HCT116 (cell line): ENCODE data around the gene DDHD1.

Experiments used
- EZH2 ChIP-seq: fragments of 200-600 bp; sonication (generic); IDR thresholded peaks from 2 replicates; pipeline ENCODE4 v1.6.1; 2017; ENCODE audit warnings: antibody characterized with exemption, mixed run types
- POLR2A ChIP-seq: IDR thresholded peaks from 2 replicates; pipeline ENCODE4 v1.7.0; 2011; ENCODE audit warnings: borderline replicate concordance; ENCODE audit not compliant: insufficient read depth, insufficient read length; ENCODE audit errors: extremely low read depth
- POLR2AphosphoS5 ChIP-seq: IDR thresholded peaks from 2 replicates; pipeline ENCODE4 v1.6.1; 2011; ENCODE audit warnings: mild to moderate bottlenecking, low read depth, low read length, moderate library complexity
- TF ChIP-seq, protein P1 (sequence below): IDR thresholded peaks from 2 replicates; pipeline ENCODE4 v1.6.1; 2011; ENCODE audit warnings: mild to moderate bottlenecking, low read length, moderate library complexity; ENCODE audit not compliant: insufficient replicate concordance; ENCODE audit errors: extremely low read depth
- TF ChIP-seq, protein P2 (sequence below), 3 experiments: fragments of 200-600 bp in 1 of 3; sonication (generic) in 1 of 3; IDR thresholded peaks in 2 of 3; conservative IDR thresholded peaks in 1 of 3; 2 replicates each; pipeline ENCODE4 v1.5.1; 2012 to 2017; ENCODE audit warnings: low read depth in 2 of 3, low read length in 2 of 3, antibody characterized with exemption in 1 of 3, borderline replicate concordance in 1 of 3, control low read depth in 1 of 3, mild to moderate bottlenecking in 1 of 3, mixed read lengths in 1 of 3, mixed run types in 1 of 3, moderate library complexity in 1 of 3; ENCODE audit not compliant: insufficient read depth in 1 of 3

DNA sequence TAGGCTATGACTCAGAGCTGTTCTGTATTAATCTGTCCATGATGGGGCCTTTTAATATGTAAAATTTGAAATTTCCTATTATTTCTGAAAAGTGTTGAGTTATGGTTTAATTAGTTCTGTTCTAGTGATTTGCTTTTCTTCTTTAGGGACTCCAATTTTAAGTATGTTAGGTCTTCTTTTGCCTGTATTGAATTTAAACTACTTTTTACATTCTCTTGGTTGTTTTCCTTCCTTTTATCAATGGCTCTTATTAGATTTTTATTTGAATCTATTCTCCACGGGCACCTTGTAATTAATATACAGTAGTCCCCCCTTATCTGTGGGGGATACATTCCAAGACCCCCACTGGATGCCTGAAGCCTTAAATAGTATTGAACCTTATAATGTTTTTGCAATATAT is 46.4 kb downstream of the DDHD1 start:
- TF ChIP-seq, protein P1, sequence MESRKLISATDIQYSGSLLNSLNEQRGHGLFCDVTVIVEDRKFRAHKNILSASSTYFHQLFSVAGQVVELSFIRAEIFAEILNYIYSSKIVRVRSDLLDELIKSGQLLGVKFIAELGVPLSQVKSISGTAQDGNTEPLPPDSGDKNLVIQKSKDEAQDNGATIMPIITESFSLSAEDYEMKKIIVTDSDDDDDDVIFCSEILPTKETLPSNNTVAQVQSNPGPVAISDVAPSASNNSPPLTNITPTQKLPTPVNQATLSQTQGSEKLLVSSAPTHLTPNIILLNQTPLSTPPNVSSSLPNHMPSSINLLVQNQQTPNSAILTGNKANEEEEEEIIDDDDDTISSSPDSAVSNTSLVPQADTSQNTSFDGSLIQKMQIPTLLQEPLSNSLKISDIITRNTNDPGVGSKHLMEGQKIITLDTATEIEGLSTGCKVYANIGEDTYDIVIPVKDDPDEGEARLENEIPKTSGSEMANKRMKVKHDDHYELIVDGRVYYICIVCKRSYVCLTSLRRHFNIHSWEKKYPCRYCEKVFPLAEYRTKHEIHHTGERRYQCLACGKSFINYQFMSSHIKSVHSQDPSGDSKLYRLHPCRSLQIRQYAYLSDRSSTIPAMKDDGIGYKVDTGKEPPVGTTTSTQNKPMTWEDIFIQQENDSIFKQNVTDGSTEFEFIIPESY, result no peak
- TF ChIP-seq, protein P2, sequence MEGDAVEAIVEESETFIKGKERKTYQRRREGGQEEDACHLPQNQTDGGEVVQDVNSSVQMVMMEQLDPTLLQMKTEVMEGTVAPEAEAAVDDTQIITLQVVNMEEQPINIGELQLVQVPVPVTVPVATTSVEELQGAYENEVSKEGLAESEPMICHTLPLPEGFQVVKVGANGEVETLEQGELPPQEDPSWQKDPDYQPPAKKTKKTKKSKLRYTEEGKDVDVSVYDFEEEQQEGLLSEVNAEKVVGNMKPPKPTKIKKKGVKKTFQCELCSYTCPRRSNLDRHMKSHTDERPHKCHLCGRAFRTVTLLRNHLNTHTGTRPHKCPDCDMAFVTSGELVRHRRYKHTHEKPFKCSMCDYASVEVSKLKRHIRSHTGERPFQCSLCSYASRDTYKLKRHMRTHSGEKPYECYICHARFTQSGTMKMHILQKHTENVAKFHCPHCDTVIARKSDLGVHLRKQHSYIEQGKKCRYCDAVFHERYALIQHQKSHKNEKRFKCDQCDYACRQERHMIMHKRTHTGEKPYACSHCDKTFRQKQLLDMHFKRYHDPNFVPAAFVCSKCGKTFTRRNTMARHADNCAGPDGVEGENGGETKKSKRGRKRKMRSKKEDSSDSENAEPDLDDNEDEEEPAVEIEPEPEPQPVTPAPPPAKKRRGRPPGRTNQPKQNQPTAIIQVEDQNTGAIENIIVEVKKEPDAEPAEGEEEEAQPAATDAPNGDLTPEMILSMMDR (IDR thresholded peaks at IDR 0.05 in 2 of 3, conservative IDR thresholded peaks at IDR 0.05 in 1 of 3; ENCODE audit: borderline replicate concordance in 1 of 3, insufficient read depth in 1 of 3, low read depth in 2 of 3, low read length in 2 of 3), result no peak
- TF ChIP-seq POLR2A (no peak), POLR2AphosphoS5 (no peak), EZH2 (no peak)
